ENCODE results near the gene AKAP9.
"Not testable (repeated sequence)": the region's sequence is repeated elsewhere in the genome, so short reads cannot be mapped to it uniquely, and the experiment has no call there.

Gene AKAP9

GRCh38 chr7:92133133-92133736 lies 192.6 kb downstream of the AKAP9 start:
- DNase-seq (ENCODE audit: low read depth in 2 of 2, low spot score in 1 of 2): no peak

- peak; percentile 21 to 40 for DNase-seq (ENCODE audit: low read depth in 2 of 2, low spot score in 1 of 2)
These were observed 193.1 kb downstream of the AKAP9 start for GRCh38 chr7:92133737-92134270.

GRCh38 chr7:92134271-92135051 lies 193.8 kb downstream of the AKAP9 start, which contains the start of gene CYP51A1:
Gene CYP51A1 (minus strand): TSS chr7:92134477. CDS start chr7:92134364, 113 bp downstream.
- DNase-seq (ENCODE audit: low read depth in 2 of 2, low spot score in 1 of 2): peak; percentile 90 to 92

GRCh38 chr7:92135052-92135889 lies 194.6 kb downstream of the AKAP9 start:
- no peak for DNase-seq (ENCODE audit: low read depth in 2 of 2, low spot score in 1 of 2)

GRCh38 chr7:92137557-92137956 lies 196.9 kb downstream of the AKAP9 start:
- DNase-seq (ENCODE audit: low read depth in 2 of 2, low spot score in 1 of 2): no peak

GRCh38 chr7:92141161-92141560 lies 200.5 kb downstream of the AKAP9 start:
- DNase-seq (ENCODE audit: low read depth in 2 of 2, low spot score in 1 of 2): no peak

GRCh38 chr7:92142791-92143190 lies 202.1 kb downstream of the AKAP9 start:
- not testable (repeated sequence) for DNase-seq (ENCODE audit: low read depth in 2 of 2, low spot score in 1 of 2)

GRCh38 chr7:92143192-92143880 lies 202.7 kb downstream of the AKAP9 start:
- not testable (repeated sequence) for DNase-seq (ENCODE audit: low read depth in 2 of 2, low spot score in 1 of 2)

- no peak for DNase-seq (ENCODE audit: low read depth in 2 of 2, low spot score in 1 of 2)
These were observed 209.1 kb downstream of the AKAP9 start for GRCh38 chr7:92149736-92150239.

- DNase-seq (ENCODE audit: low read depth in 2 of 2, low spot score in 1 of 2): no peak
These were observed 209.9 kb downstream of the AKAP9 start for GRCh38 chr7:92150450-92151017.

GRCh38 chr7:92155108-92155739 lies 214.6 kb downstream of the AKAP9 start:
- DNase-seq (ENCODE audit: low read depth in 2 of 2, low spot score in 1 of 2): no peak

- DNase-seq (ENCODE audit: low read depth in 2 of 2, low spot score in 1 of 2): no peak
These were observed 216.3 kb downstream of the AKAP9 start for GRCh38 chr7:92156990-92157389.

- no peak for DNase-seq (ENCODE audit: low read depth in 2 of 2, low spot score in 1 of 2)
These were observed 218.3 kb downstream of the AKAP9 start for GRCh38 chr7:92158660-92159575.
